Midbrain (tissue), 1 donor: ENCODE results near the gene NHLRC2.

Experiments
- DNase-seq: peaks from one replicate; lab custom pipeline; 2025; lab: John Stamatoyannopoulos, UW

The NHLRC2 gene

DNA sequence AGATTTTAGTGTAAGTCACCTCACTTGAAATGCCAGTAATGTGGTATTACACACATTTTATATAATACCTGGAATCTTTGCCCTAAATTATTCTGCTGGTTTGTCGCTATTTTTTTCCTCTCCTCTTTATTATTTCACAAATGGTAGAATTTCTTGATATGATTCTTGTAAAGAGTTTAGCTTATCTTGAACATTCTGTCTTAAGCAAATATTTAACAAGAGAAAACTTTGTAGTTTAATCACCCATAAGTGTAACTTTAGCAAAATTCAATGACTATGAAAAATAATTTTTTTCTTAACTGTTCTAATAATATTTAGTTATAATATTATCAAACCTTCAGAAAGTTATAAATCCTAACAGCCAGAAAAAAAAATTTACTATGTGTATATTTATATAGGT, 56.7 kb downstream of the NHLRC2 start:
- no peak for DNase-seq

DNA sequence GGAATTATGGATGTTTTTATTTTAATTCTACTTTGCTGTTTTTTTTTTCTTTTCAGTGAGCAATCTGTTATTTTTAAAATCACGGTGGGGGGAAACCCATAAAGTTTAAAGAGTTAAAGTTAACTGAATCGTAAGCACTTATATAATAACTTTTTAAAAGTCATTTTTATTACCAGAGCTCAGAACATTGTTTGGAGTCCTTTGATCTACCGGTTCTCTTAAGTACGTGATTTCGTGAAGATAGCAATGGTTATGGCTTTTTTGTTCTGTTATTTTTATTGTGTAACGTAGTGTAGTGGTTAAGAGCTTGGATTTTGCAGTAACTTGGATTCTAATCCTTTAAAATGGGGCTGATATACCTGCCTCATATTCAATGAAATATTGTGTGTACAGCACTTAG, 57.4 kb downstream of the NHLRC2 start:
- no peak for DNase-seq

DNA sequence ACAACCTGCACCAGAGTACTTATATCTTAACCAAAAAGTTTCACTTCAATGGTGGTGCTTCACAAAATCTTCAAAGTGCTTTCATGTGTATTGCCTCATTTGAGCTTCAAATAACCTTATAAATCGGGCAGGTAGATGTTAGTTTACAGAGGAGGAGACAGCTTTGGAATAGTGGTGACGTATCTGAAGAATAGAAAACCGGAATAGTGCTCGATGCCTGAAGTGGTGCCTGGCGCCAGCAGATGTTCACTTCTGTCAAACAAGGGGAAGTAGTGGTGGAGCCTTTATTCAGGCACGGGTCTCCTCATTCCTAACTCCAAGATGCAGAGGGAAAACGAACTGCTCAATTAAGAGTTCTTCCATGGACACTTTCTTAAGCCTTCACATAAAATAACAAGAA, 58.1 kb downstream of the NHLRC2 start:
- no peak for DNase-seq

DNA sequence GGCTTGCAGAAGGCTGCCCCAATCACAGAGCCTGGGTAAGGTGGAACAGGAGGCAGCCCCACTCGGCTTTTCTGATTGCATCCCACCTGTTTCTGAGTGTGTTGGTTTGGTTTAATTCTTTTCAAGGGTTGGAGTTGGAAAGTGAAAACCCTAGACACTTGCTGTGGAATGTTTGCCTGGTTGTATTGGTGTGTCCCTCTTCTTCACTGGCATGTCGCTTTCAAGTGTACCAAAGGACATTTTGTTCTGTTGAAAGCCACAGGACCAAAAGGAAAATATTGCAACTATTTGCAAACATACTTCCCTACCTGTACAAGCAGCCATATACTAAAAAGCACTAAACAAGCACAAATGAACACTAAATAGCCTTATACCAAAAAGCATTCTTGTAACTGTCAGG, 60.5 kb downstream of the NHLRC2 start:
- DNase-seq, result no peak

DNA sequence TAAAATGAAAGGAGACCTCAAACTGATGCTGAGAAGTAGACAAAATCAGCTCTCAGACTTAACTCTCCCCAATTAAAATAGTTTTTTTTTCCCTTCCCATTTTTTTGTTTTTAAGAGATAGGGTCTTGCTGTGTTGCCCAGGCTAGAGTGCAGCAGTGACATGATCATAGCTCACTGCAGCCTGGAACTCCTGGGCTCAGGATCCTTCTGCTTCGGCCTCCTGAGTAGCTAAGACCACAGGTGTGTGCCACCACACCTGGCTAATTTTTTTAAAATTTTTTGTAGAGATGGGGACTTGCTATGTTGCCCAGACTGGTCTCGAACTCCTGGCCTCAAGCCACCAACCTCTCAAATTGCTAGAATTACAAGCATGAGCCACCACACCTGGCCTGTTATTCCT, 61.1 kb downstream of the NHLRC2 start:
- DNase-seq, result no peak

DNA sequence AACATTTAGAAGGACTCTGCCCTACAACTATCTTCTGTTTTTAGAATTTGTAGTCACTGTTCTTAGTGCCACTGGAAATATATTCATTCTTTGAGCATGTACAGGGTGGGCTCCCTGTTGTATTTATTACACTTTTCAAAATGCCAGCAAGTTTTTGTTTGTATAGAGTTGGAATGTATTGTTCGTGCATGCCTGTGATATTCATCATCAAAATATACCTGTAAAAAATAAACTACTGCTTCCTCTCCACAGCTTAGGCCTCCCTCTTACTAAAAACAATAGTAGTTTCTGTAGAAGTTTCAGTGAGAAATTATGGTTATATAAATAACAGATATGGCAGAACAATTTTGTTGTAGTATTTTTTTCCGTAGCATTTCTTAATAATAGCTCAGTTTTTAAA, 61.6 kb downstream of the NHLRC2 start:
- DNase-seq, result no peak

DNA sequence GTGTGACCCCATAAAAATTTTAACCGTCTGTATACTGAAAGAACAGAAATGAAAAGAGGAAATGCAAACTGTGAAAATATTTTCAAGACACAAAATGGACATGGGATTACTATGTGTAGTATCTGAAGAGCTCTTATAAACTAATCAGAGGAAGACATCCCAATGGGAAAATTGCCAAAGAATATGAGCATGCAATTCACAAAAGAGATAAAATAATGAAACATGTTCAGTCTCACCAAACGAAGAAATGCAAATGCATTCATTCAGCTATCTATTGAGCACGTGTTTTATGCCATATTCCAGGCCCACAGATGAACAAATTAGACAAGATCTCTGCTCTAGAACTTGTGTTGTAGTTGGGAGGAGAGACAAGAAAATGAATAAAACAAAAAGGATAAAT, 63.2 kb downstream of the NHLRC2 start:
- no peak for DNase-seq

DNA sequence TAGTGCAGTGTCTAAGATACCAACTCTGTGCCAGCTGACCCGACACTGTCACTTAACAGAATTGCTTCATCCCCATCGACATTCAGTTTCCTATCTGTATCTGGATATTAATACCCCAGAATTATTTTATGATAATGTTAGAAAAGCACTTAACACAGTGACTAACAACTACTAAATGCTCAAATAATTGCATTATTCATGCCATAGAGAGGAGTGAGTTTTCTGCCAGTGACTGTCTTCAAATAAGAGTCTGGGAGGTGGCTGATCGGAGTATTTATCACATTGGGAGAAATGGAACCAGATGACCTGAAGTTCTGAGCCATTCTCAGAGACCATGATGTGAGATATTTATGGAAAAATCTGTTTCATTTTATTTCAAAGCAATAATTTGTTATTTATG, 65.7 kb downstream of the NHLRC2 start:
- no peak for DNase-seq

DNA sequence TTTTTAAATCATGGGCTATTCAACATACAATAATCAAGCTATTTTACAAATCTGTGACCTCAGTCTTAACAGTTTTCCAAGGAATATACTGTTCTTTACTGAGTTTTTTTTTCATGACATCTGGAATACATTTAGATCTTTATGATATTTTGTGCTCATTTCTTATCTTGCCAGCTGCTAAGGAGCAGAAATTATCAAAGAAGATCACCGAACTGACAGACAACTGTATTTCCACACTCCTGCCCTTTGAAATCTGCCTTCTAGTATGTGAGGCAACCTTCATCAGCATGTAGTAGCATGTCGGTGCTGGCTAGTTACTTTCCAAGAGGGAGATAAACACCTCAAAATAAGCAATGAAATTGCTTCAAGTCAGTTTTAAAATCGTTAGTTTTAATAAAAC, 66.4 kb downstream of the NHLRC2 start:
- DNase-seq, result no peak

DNA sequence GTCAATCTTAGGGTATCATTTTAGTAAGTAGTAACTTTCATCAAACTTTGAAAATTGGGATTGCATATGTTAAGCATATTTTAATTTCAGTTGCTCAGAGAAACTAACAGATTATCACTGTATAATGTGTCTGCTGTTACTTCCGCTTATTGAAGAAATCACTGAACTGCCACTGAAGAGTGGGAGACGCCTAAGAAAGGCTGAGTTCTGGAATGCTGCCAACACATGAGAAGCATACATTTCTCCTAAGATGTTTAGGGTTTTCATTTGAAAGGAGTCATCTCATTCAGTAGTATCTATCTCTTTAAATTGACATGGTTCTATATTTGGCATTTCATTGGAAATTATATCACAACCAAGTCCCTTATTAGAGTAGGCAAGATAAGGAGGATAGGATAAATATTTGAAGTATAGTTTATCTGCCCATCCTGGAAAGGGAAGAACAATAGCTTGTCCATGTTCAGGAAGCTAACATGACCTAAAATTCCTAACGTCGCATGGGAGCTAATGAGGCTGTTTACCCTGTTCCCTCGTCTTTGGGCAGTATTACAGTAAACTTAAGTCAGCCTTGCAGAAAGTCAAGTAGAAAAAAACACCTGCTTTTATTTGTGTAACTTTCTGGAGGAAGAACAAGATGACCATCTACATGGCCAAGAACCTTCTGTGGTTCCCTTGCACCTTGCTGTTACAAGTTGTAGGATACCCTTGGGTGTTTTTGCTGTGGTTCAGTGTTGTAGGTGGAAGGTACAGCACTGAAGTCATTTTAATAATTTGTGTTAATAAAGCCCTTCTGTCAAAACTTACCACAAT, 67.3 kb downstream of the NHLRC2 start:
- no peak for DNase-seq

DNA sequence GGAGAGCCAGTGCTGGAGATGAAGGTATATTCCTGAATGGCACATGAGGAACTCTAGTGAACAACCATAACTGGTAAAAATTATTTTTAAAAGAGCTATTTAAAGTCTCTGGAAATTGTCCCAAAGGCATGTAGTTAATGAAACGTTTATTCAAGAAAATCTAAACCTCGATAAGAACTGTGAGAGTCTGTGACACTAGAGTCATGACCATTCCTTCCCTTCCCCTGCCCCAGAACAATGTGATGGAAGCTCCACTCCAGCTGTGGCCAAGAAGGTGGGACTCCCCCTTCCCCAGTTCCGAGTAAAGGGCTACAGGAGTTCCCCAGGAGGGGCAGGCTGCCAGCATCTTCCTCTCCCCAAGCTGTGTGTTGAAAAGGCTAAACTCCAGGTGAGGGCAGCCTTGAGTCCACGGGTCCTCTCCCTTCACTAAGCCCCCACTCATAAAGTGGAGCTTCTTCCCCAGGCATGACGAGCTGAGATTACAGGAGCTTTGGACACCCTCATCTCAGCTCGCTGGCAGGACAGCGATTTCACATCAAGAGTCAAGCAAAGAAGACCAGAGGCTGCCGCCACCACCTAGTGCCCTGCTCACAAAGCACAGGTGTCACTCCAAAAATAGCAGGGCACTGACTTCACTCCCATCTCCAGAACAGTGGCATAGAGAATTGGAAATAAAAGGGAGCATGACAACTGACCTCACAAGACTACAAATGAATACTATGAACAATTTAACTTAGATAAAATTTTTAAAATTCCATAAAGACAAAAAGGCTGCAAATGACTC, 68.5 kb downstream of the NHLRC2 start:
- DNase-seq, result no peak

DNA sequence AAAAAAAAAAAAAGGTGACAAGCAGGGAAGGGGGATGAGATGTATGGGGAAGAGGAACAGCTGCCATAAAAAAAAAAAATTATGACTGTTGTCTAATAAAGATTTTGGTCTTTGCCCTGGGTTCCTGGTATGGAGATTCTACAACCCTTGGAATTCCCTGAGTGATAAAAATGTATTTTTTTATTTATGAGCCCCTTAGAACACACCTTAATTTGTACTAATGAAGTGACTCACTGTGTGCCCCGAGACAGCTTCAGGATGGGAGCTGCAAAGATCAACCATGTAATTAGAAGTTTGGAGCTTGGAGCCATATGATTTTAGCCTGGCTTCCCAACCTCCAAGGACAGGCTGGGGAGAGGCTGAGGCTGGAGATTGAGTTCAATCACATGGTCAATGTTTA, 69.7 kb downstream of the NHLRC2 start:
- DNase-seq, result no peak

DNA sequence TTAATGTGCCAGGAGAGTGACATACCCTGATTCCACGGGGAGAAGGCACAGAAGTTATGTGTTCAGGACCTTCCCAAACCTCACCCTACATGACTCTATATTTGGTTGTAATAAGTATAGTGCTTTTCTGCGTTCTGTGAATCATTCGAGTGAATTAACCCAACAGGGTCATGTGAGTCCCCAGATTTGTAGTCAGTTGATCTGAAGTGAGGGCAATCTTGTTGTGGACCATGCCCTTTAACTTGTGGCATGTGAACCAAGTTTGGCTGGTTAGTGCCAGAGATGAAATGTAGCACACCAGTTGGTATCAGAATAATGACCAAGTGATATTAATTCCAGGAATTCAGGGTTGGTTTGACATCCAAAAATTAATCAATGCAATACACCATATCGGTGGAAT, 70.2 kb downstream of the NHLRC2 start:
- DNase-seq, result no peak

DNA sequence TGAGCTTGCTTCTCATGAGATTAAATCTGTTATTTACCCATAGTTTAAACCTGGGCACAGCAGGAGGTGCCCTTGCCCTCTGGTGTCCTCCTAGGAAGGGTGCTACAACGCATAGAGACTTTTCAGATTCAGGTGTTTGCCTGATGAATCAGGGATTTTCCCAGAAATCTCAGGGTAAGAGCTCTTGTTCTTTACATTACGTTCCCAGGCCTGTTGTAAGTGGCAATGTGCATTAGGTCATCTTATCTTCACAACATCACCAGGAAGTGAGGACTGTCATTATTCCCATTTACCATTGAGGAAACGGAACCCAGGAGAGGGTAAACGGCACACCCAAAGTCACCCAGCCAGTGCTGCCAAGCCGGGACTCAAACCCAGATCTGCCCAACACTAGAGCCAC, 73.0 kb downstream of the NHLRC2 start:
- no peak for DNase-seq

DNA sequence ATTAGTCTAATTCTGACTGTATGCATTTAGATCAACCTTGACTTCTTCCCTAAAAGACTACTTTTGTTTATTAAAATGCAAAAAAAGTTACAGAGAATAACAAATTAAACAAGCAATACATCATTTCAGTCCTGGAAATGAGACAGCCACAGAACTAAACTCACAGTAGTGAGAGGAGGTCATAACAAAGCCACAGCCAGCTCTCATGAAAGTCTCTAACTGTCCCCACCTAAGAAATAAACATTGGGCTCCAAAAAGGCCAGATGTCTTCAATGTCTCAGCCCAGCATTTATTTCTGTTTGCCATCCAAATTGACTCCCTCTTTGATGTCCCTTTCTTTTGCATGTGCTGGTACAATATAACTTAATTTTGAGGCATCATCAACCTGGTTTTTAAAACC, 74.4 kb downstream of the NHLRC2 start:
- DNase-seq, result no peak

DNA sequence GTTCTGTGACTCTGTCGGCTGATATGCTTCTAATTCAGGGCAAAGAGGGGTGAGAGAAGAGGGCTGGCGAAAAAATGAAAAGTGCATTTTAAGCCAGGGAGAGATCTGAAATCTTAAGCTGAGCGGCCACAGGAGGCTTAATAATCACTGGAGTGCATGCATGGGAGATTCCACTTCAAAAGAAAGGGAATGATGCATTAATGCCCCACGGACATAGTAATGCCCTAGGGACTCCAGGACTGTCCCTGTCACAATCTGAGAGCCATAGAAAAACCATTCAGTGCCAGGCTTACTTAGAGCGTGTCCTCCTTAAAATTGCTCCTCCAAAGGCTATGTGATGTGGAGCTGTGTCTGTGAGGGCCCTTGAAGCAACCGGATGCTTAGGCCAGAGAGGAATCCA, 75.1 kb downstream of the NHLRC2 start:
- DNase-seq, result no peak

DNA sequence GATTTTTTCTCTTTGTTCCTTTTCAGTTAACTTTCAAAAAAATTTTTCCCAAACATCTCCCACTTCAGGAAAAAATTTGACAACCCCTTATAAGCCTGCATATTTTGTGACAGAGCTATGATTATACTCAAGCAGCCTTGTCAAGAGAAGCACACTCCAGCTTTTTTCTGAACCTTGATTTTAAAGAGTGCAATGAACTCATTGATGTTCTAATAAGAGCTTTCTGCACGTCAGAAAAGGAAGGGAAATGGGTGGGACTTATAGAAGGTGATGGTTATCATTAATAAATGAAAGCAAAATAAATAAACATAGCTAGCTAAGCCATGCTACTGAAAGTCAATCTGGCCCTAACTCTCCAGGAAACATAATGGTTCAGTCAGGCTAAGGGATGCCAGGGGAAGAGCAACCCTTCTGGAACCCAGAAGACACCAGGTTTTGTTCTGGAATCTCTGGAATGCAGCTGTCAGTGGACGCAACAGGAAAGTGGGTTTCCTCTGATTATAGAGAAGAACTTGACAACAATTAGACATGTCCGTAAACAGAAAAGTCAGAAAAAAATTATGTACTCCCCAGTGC, 76.1 kb downstream of the NHLRC2 start:
- DNase-seq, result no peak

DNA sequence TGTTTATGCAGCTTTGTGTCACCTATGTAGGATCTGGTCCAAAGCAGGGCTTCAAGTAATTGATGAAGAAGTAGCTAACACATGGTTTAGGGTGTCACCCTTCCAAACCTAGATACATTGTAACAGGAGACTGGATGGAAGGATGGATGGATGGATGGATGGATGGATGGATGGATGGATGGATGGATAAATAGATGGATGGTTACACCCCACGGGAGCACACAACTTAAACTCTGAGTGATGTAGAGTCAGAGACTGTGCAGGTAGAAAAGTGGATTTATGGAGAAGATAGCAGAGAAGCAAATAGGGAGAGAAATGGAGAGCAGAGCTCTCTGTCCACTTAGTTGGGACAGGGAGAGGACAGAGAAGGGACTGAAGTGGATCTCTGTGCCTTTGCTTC, 78.4 kb downstream of the NHLRC2 start:
- DNase-seq, result no peak

DNA sequence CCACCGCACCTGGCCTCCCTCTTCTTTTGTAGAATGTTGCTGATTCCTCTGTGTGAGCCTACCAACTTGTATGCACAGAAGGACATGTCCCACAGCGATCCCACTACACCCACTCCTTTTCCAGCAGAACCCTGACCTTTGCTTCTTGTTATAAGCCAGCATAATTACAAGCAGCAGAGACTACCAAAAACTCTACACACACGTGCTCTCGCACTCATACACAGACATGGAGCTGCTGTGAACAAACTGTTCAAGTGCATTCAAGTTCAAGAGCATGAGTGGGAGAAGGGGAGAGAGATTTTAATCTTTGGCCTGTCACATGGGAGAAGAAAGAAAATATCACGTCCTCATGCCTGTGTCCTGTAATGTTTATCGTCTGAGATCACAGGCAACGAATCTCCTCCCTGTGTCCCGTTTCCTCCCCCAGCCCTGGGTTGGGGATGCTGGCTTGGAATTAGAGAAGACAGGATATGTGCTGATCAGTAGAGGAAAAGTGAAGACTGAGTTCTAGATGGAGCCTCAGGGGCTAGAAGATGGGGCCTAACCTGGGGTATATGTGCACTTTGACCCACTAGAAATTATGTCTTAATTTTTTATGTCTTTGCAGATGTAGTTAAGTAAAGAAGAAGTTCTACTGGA, 79.6 kb downstream of the NHLRC2 start:
- DNase-seq, result no peak

DNA sequence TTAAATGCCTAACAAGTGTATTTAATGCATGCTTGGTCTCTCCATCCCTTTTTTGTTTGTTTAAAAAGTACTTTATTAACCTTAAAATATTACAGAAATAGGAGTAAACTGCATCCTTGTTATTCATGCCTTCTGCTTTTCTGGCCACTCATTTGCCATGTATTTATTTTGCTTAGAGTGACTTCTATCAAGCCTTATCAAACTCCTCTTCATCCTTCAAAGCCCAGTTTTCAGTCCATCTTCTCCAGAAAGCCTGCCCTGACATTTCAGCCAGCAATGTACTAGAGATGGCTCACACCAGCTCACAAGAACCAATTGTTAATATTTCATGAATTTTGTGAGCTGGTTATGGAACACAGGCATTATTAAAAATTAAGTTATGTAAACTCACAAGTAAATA, 82.8 kb downstream of the NHLRC2 start:
- DNase-seq, result no peak

DNA sequence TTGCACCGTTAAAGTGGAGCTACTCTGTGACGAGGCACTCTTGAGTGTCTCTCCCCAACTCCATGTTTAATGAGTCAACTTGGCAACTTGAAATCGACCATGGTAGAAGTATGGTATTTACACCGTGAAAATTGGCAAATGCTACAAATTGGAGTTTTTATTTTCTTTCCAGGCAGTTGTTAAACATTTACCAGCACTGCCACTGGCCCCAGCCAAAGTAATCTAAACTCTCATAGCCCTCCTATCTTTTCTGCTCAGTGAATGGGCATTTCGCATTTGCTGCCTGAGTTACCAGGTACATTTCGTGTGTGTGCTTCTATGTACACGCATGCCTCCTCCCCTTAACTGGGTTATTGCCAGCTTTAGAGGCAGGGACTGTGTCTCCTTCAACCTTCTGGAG, 83.3 kb downstream of the NHLRC2 start:
- DNase-seq, result no peak

DNA sequence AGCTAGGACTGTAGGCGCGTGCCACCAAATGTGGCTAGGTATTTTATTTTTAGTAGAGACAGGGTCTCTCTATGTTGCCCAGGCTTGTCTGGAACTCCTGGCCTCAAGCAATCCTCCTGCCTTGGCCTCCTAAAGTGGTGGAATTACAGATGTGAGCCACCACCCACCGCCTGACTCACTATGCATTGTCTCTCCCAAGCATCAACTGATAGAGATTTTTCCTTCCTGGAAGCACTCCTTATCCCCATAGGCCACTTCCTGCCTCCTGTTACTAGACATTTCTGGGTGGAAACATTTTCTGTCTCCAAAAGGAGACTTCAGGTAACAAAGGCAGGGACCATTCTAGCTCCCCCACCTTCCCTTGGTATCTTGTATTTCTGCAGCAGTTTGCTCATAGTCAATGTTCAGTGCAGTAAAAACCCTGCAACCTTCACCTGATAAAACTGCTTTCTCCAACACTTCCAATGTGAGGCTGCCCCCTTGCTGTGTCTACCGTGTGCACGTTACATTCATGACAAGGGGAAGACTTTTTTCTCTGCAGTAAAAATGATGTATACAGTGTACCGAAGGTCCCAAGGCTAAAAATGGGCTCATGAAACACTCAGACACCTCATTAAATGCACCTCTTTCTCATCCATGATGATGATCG, 84.9 kb downstream of the NHLRC2 start:
- DNase-seq, result no peak
